Uterus (tissue), 4 donors: Measurements from ENCODE around the gene INPP5A. TPM values are rescaled to one million over a fixed set of nuclear protein-coding genes. Genes with fewer than 3 reads are reported as not detected.

Experiments
- DNase-seq, 2 donors: peaks; one replicate each; pipeline ENCODE4 v3.0.0-alpha.2; 2019 to 2020
- H3K27ac ChIP-seq, 2 donors: fragments of 200-600 bp; sonication (generic); 1 replicate in 1 of 2; 2 replicates in 1 of 2; pipeline ENCODE4 v1.5.1; 2016 to 2018
- H3K27me3 ChIP-seq, 2 donors: fragments of 200-600 bp; sonication (generic); one replicate each; pipeline ENCODE4 v1.5.1; 2018 to 2019; ENCODE audit warnings: control low read depth in 1 of 2
- H3K36me3 ChIP-seq, 2 donors: fragments of 200-600 bp; sonication (generic); one replicate each; pipeline ENCODE4 v1.5.1; 2019; ENCODE audit warnings: control low read depth in 1 of 2
- H3K4me1 ChIP-seq, 2 donors: fragments of 200-600 bp; sonication (generic); one replicate each; pipeline ENCODE4 v1.5.1; 2018 to 2019; ENCODE audit warnings: control low read depth in 1 of 2
- H3K4me3 ChIP-seq, 2 donors: fragments of 200-600 bp; sonication (generic); 1 replicate in 1 of 2; 2 replicates in 1 of 2; pipeline ENCODE4 v1.5.1; 2018 to 2019; ENCODE audit warnings: mild to moderate bottlenecking in 1 of 2
- H3K9me3 ChIP-seq, 2 donors: fragments of 200-600 bp; sonication (generic); one replicate each; pipeline ENCODE4 v1.5.1; 2019; ENCODE audit warnings: control low read depth in 1 of 2
- CTCF ChIP-seq, 4 experiments: fragments of 200-600 bp in 2 of 4; fragments of 450-650 bp in 2 of 4; sonication (generic) in 2 of 4; IDR thresholded peaks; one replicate each; pipeline ENCODE4 v1.5.1; 2016 to 2019; ENCODE audit warnings: antibody characterized with exemption in 4 of 4, mild to moderate bottlenecking in 2 of 4, moderate library complexity in 1 of 4
- POLR2A ChIP-seq, 2 donors: fragments of 450-650 bp; IDR thresholded peaks; one replicate each; pipeline ENCODE4 v1.6.1; 2016; ENCODE audit warnings: antibody characterized with exemption in 2 of 2, mild to moderate bottlenecking in 1 of 2, moderate library complexity in 1 of 2
- intact Hi-C: fragments of 100-400 bp; cut with DNase I; formaldehyde crosslinking; loops from one replicate; pipeline ENCODE4 v1.15.1; 2023; ENCODE audit warnings: low total_unique reads
- total RNA-seq, 4 donors: library from RNA; depleted of rRNA in 3 of 4; stranded (reverse); fragments of >200 nt in 3 of 4; gene quantifications; one replicate each; pipeline versions ENCODE4 v1.1.0 to v1.2.4, GENCODE V29; 2014 to 2023
- donor health status: DM: yes; HTN: yes; CAD: no.

Gene INPP5A
- total RNA-seq, 4 donors from 2014 or later: 22.5 to 160 (median 93.2) TPM

- Histone ChIP-seq H3K4me1 (no peaks in the 10 kb centered on the region), H3K36me3 (no peaks in the 10 kb centered on the region), H3K27me3 (no peaks in the 10 kb centered on the region), H3K4me3 (no peak overlapping the region), H3K27ac (no peak overlapping the region), H3K9me3 (no peaks in the 10 kb centered on the region)
- intact Hi-C loops: no loop called here
- peak in 1 of 2 donors; percentile 6 for DNase-seq
- TF ChIP-seq CTCF (IDR thresholded peaks at IDR 0.05) (no peak), POLR2A (IDR thresholded peaks at IDR 0.05) (no peak)
These were observed 146.7 kb downstream of the INPP5A start for GRCh38 chr10:132684164-132684891.

- Histone ChIP-seq H3K36me3 (no peaks in the 10 kb centered on the region), H3K27ac (no peak overlapping the region), H3K4me1 (no peaks in the 10 kb centered on the region), H3K9me3 (no peaks in the 10 kb centered on the region), H3K27me3 (no peaks in the 10 kb centered on the region), H3K4me3 (no peak overlapping the region)
- peak in 1 of 2 donors; percentile 14 for DNase-seq
- intact Hi-C loops: no loop called here
- TF ChIP-seq POLR2A (IDR thresholded peaks at IDR 0.05): no peak
- TF ChIP-seq CTCF (IDR thresholded peaks at IDR 0.05): no peak
These were observed 147.7 kb downstream of the INPP5A start for GRCh38 chr10:132685101-132685891.

GRCh38 chr10:132685921-132686680 is 148.5 kb downstream of the INPP5A start:
- no peak for DNase-seq
- intact Hi-C loops: no loop called here
- H3K27ac ChIP-seq: no peak overlapping the region
- H3K27me3 ChIP-seq: no peaks in the 10 kb centered on the region
- no peaks in the 10 kb centered on the region for H3K9me3 ChIP-seq
- H3K36me3 ChIP-seq: no peaks in the 10 kb centered on the region
- TF ChIP-seq POLR2A (IDR thresholded peaks at IDR 0.05): no peak
- TF ChIP-seq CTCF (IDR thresholded peaks at IDR 0.05): no peak
- no peak overlapping the region for H3K4me3 ChIP-seq
- no peaks in the 10 kb centered on the region for H3K4me1 ChIP-seq

GRCh38 chr10:132687181-132687892 is 149.8 kb downstream of the INPP5A start:
- DNase-seq: no peak
- Histone ChIP-seq H3K27me3 (no peaks in the 10 kb centered on the region), H3K36me3 (no peaks in the 10 kb centered on the region), H3K4me3 (no peak overlapping the region), H3K9me3 (no peaks in the 10 kb centered on the region), H3K27ac (no peak overlapping the region), H3K4me1 (no peaks in the 10 kb centered on the region)
- intact Hi-C loops: no loop called here
- TF ChIP-seq POLR2A (IDR thresholded peaks at IDR 0.05) (no peak), CTCF (IDR thresholded peaks at IDR 0.05) (no peak)
